Left ventricle myocardium superior (tissue), 1 donor: ENCODE data around the gene FCGR3B. TPM values are rescaled to one million over a fixed set of nuclear protein-coding genes. Genes with fewer than 3 reads are reported as not detected.
"Not testable (repeated sequence)": the region's sequence is repeated elsewhere in the genome, so short reads cannot be mapped to it uniquely, and the experiment has no call there.

ENCODE experiments used
- ATAC-seq: fragments of 200-7000 bp; cut with Tn5 transposase; one replicate; pipeline ENCODE4 v1.9.1; 2020; ENCODE audit warnings: mild to moderate bottlenecking, moderate library complexity
- DNase-seq: peaks from one replicate; pipeline ENCODE4 v3.0.0-alpha.2; 2020
- intact Hi-C: fragments of 100-400 bp; cut with micrococcal nuclease; formaldehyde crosslinking; loops from one replicate; pipeline ENCODE4 v1.11.0; 2022
- long read RNA-seq: library from polyadenylated mRNA; unstranded; transcript quantifications from one replicate; pipeline ENCODE4 v2.0.0, GENCODE V29; 2021
- total RNA-seq: library from RNA; stranded (reverse); fragmentation: NEBNext Ultra II Directional; extraction: Animal tissue kit (Norgen Biotek cat#: 25700); gene quantifications from one replicate; pipeline ENCODE4 v1.2.1, GENCODE V29; 2021
- donor health status: DM: no; HTN: yes; CAD: no; lungs with severe emphysema.

The FCGR3B gene
- total RNA-seq, result 3.3 TPM
- long read RNA-seq, partial matches to known transcripts, result 0 of 1 reads
- long read RNA-seq, other reads (novel, unspliced or antisense), result 1 of 1 reads

DNA sequence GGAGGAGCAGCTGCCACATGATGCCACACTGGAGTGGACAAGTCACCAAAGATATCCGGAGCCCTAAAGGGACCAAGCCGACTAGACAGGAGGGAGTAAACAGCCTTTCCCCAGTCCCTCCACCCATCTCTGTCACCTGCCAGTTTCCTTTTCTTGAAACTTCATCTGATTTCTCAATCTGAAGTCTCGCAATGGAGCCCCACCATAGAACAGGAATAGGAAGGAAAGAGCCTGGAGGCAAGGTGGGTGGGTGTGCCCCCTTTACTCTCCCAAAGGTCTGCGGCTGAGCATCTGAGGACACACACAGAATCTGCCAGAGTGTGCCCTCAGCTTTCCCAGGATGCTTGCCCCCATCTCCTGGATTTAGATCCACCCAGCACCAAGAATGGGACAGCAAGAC lies at the start of gene FCGR3B:
TSS of gene FCGR3B (minus strand) at position 101 of the 400 bp plus-strand sequence. CDS start at position 19, 82 bp downstream.
- no peak for DNase-seq
- no peak for ATAC-seq
- intact Hi-C loops, result no loop called here

DNA sequence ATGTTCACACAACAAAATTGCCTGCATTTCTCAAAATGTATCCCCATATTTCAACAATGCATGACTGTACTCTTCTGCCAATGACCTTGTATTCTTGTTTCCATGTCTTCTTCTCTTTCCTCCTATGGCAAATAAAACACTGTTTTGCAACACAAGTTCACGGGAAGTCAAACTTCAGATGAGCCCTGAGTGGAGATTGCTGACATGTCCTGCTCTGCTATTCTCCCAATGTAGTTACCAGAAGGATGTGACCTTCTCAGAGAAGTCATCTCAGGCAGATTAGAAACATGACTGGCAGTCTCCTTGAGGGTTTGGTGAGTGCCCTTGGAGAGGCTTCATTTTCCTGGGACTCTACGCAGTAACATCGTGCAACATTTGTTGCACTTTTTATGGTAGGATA lies 47.5 kb upstream of the FCGR3B start:
- no peak for ATAC-seq
- intact Hi-C loops, result no loop called here
- no peak for DNase-seq

DNA sequence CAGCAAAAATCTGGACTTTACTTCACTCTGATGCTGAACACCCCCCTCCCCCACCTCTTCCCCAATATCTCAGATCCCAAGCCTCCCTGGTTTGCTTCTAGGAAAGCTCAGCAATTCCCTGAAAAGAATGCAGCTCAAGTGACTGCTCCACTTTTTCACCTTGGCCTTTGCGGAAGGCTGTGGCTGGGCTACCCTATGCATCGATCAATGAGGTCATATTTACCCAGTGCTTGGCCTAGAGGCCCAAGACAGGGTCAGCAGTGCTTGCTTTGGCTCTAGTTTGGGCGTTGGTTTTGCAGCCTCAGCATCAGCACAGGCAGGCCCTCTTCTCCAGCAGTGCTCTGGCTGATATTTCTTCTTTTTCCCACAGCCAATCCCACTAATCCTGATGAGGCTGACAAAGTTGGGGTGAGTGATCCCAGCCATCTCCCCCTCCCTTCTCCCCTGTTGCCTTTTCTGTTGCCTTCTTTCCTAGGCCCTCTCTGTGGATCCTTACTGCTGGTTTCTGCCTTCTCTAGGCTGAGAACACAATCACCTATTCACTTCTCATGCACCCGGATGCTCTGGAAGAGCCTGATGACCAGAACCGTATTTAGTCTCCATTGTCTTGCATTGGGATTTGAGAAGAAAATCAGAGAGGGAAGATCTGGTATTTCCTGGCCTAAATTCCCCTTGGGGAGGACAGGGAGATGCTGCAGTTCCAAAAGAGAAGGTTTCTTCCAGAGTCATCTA lies 46.1 kb upstream of the FCGR3B start:
- ATAC-seq, result no peak
- intact Hi-C loops, result no loop called here
- DNase-seq, result no peak

DNA sequence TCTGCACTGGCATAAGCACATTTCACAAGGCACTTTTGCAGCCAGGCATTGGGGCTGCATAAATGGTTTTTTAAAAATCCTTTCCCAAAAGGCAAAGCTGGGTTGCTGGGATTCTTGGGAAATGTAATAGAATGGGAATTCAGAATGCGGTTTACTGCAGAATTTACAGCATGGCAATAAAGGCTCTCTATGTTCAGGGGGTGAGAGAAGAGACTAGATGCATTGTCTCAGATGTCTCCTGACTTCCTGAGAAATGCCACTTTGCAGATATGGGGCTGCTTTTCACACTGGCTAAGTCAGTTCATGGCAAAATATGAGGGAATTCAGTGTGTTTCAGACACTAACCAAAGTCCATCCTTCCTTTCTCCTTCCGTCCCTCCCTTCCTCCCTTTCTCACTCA lies 45.5 kb upstream of the FCGR3B start:
- DNase-seq, result no peak
- intact Hi-C loops, result no loop called here
- ATAC-seq, result no peak

DNA sequence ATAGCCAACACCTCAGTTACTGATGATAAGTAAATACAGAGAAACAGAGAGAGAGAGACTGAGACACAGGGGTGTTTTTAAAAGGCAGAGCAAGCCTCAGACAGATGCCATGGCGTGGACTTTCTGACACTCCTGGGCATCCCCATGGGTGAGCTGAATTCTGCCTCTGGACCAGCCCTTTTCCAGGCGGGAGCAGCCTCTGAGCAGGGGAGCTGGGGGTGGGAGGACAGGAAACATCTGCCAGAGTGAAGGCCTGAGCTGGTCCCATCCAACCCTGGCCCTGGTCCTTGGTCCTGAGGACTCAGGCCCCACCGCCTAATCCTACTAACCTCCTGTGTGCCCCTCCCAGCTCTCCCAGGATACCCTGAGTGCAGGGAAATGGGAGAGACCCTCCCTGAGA lies 43.9 kb upstream of the FCGR3B start:
- intact Hi-C loops, DNase-seq, ATAC-seq: not testable (repeated sequence)

DNA sequence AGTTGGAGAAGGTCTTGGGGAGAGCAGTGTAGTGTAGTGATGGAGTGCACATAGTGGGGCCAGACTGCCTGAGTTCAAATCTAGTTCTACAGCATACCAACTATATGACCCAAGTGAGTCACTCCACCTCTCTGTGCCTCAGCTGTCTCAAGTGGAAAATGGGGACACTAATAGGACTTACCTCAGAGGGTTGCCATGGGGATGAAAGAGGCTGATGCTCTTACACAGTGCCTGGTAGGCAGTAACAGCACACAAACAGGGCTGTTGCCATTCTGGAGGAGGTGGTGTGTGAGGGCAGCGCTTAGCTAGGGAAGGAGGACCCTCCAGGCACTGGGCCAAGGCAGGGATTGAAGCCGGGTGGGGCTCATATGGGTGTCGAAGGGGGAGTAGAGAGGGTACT lies 43.5 kb upstream of the FCGR3B start:
- DNase-seq, intact Hi-C loops, ATAC-seq: not testable (repeated sequence)

DNA sequence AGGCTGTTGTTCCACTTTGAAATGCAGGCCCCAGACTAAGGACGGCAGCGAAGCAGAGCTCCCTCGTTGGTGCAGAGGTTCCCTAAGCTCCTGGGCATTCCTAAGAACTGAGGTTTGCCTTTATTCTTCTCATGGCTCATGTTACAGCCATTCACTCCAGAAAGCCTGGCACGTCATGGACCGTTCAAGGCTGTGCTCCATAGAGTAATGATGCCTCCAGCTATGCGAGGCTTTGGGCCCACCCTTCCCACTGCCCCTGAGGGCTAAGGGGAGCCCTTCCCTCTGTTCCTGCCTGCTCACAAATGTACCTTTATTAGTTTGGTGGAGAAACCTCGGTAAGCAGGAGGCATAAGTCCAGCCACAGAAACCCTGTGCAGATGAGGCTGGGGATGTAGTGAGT lies 42.5 kb upstream of the FCGR3B start:
- ATAC-seq, DNase-seq, intact Hi-C loops: not testable (repeated sequence)

DNA sequence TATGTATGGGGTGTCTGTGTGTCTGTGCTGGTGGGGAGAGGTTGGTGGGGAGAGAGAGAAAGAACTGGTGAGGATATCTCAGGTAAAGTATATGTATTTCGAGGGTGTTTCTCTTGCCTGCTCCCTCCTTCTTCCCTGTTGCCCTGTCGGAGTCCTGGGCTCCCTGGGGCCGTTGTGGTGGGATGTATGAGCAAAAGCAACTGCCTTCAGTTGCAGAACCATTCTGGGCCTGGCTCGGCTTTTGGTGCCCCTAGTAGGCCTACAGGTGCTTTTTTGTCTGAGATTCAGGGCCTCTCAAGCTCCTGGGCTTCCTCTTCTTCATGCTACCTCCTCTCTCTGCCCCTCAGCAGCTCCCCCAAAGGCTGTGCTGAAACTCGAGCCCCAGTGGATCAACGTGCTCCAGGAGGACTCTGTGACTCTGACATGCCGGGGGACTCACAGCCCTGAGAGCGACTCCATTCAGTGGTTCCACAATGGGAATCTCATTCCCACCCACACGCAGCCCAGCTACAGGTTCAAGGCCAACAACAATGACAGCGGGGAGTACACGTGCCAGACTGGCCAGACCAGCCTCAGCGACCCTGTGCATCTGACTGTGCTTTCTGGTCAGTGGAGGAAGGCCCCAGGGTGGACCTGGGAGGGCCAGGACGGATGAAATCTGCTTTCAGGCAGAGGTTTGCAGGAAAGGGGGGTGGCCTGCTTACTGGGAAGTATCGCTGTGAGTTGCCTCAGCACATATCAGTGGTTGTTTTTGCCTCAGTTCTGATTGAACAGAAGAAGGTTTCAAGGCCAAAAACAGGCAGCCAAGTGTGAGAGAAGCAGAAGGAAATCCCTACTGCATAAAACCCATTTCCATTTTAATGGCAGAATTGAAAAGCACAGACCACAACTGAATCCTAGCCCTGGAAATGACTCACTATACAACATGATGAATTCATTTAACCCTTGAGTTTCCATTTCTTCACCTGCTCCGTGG lies 40.4 kb upstream of the FCGR3B start:
- DNase-seq, intact Hi-C loops, ATAC-seq: not testable (repeated sequence)

DNA sequence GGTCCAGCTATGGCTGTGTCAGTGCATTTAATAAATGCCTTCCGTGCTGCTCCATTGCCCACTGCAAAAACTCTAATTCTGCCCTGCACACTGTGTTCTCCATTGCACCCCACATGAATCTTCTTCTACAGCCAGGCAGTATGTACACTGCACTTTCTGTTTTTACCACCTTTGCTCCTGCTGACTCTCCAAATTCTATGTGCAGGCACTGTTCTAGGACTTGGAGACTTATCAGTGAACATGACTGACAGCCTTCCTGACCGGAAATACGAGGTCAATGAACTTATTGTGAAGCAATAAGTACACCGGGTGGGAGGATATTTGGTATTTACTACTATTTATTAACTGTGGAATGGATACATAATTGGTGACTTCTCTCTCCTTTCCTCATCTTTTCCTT lies 33.7 kb upstream of the FCGR3B start:
- ATAC-seq, DNase-seq, intact Hi-C loops: not testable (repeated sequence)

DNA sequence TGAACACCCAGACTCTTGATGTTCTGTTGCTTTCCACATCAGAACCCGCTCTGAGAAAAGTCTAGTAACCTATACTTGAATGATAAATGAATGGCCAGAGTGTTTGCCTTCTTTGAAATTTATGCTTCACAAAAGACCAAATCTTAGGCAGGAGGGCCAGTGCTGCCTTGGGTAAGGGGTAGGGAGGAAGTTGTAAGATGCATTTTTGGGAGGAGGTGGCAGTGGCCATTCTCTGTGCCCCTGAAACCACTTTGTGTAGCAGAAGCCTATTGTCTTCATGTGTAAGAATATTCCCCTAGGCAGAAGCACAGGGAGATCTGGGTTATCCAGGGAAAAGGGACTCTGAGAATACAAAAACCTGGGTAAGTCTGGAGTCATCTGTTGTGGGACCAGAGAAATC lies 32.6 kb upstream of the FCGR3B start:
- peak; percentile 21 for ATAC-seq
- intact Hi-C loops, DNase-seq: not testable (repeated sequence)

DNA sequence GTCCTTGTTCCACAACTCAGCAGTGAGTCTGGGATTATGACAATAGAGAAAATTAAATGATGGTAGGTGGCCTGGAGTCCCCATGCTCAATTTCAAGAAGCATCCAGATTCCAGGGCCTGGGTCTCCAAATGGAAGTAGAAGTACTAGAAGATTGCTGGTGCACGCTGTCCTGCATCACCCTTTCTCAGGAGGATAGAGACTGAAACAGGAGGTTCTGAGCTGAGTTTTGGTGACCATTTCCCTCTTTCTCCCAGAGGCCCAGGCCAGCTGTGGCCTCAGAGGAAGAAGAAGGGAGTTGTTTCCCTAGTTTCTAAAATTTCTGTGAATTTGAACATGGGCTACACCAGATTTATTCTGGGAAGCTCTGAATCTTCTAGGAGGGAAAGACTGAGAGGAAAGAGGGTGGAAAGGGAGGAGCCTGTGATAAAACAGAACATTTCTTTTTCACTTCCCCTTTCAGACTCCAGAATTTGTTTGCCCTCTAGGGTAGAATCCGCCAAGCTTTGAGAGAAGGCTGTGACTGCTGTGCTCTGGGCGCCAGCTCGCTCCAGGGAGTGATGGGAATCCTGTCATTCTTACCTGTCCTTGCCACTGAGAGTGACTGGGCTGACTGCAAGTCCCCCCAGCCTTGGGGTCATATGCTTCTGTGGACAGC lies 31.8 kb upstream of the FCGR3B start, which contains the start of gene FCGR2B:
TSS of gene FCGR2B (plus strand) at position 460 of the 656 bp plus-strand sequence. CDS start at position 559, 99 bp downstream.
- DNase-seq, intact Hi-C loops: not testable (repeated sequence)
- peak; percentile 72 for ATAC-seq

DNA sequence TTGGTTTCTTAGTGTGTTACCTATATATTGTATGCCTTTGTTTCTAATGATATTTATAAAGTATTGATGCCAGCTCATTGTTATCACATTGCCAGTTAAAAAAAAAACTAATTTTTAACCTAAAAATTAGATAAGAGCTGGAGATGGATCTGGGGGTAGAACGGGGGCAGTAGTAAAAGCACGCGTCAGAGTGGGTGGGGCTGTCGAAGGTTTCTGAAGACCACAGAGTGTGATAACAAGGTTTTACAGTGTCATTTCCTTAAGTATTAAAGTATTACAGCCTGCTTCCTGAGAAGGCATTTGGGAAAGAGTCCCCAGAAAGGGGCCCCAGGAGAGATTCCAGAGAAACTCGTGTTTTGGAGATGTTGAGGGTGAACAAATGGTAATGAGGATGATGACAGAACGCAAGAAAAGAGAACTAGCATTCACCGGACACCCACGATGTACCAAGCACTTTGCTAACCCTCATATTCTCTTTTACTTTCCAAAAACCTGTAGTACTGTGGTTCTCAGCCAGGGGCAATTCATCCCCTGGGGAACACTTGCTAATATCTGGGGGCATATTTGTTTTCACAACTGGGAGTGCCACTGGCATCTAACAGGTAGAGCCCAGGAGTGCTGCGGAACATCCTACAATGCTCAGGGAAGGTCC lies 30.8 kb upstream of the FCGR3B start:
- intact Hi-C loops, DNase-seq: not testable (repeated sequence)
- peak; percentile 36 for ATAC-seq

DNA sequence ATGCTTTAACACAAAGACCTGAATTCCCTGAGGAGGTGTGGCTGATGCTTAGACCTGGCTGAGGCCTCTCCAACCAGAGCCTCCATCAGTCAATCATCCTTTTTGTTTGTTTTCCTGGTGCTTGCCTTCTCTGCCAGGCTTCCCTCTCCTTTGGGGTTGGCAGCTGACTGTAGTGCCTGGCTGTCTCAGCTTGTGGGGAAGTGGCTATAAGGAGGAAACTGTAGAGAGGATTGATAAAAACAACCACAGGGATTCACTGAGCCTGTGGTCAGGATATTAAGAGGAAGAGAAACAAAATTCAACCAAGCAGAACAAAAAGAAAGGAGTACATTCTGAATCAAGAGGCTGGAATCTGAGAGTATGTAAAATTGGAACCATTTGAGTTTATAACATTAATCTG lies 27.5 kb upstream of the FCGR3B start:
- intact Hi-C loops, DNase-seq: not testable (repeated sequence)
- ATAC-seq, result peak; percentile 45

DNA sequence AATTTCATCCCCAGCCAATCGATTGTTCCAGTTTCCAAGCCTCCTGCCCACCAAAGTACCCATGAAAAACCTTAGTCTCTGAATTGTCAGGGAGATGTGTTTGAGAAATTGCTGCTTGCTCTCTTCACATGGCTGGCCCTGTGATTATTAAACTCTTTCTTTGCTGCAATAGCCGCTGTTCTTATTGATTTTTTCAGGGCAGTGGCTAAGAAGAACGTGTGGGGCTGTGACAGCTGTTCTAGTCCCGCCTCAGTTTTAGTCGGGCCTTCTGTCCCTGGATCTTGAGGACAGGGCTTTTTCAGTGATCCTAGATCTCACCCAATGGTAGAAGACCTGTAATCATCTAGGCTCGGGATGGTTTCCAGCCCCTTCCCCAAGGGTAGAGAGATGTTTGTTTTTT lies 23.0 kb upstream of the FCGR3B start:
- ATAC-seq, intact Hi-C loops, DNase-seq: not testable (repeated sequence)

DNA sequence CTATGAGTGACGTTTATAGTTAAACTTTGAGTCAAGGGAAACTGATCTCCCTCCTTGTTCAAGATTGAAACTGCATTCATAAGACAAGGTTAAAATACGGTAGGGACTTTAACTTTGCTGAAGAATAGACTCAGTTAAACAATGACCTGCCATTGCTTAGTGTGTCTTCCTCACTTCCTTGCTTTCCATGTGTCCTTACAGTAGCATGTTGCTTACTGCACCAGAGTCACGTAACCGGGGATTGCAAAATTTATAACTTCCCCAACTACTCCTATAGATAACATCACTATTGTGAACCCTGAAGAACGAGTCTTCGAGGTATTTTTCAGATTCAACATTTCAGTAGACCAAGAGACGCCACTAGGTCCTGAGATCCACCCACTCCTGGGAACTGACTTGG lies 22.6 kb upstream of the FCGR3B start:
- DNase-seq, intact Hi-C loops, ATAC-seq: not testable (repeated sequence)

DNA sequence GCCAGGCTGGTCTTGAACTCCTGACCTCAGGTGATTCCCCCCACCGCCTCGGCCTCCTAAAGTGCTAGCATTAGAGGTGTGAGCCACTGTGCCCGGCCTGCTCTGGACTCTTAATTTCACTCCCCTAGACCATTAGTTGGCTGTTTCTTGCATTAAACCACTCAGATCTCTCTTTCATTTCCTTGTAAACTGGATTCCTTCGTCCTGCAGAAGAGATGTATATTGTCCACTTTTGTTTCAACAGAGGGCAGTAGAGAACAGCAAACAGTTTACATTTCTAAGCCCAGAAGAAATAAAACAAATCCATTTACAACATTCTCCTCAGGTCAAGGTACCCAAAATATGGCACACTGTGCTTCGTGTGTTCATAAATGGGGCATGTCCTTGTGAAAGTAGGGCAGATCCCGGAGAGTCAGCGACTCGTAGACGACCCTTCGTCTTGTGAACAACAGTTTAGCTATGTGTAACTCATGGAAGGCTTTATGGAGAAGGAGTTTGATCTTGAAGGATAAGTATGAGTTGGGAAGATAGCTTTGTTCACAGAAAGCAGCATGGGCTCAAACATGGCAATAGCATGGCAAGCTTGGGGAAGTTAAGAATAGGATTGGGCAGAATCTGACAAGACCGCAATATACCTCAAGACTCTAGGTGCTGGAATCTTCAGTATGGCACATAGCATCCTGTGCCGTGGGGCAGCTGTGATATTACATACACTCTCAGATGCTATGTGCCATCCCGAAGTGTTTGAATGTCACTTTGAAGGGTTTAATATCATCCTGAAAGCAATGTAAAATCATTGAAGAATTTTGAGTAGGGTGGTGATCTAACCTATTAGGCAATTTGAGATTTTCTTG lies 16.8 kb upstream of the FCGR3B start:
- intact Hi-C loops, result loop anchor here (5.0 kb wide), 1 partner anchor 90 kb away; no protein-coding TSS in a partner anchor
- not testable (repeated sequence) for DNase-seq
- peak; percentile 45 for ATAC-seq

DNA sequence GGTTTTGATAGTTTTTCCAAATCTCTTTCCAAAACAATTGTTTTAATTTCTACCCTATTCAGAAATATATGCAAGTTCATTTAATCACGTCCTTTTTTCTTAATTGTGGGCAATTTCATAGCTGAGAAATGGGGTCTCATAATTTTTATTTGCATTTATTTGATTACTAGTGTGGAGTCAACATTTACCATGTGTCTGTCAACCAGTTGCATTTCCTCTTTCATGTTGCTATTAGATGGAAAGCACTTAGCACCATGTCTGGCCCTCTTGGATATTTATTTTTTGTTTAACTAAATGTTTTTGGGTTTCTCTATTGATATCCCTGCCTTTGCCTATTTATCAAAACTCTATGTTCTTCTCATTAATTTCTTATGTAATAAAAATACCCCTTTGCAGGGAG lies 13.9 kb upstream of the FCGR3B start:
- DNase-seq, ATAC-seq: not testable (repeated sequence)
- intact Hi-C loops, result loop anchor here (5.0 kb wide), 1 partner anchor 92 kb away; no protein-coding TSS in a partner anchor
